ENCODE results near the gene MYL6B. TPM values are rescaled to one million over a fixed set of nuclear protein-coding genes. Genes with fewer than 3 reads are reported as not detected.

MYL6B gene
- total and polyA plus RNA-seq, 2 donors (not counting 3 experiments of a cell fraction or from before 2014, with no cell fraction given) = 135 to 185 TPM

GRCh38 chr12:56188778-56189098, 36.4 kb downstream of the MYL6B start:
- POLR2A ChIA-PET = interaction anchor here (0.9 to 3.1 kb wide), 5 partner anchors 26 to 71 kb away, joined by 4 to 18 read pairs (median 4); partner anchors contain the start of genes ESYT1, RNF41, RPL41 and ZC3H10
- intact Hi-C loops (cut with micrococcal nuclease) = loop anchor here (1.0 to 2.0 kb wide), 5 partner anchors 31 to 450 kb away; no protein-coding TSS in a partner anchor

More at GRCh38 chr12:56188778-56189098, 36.4 kb downstream of the MYL6B start:
- FAIRE-seq (peak; percentile 24), DNase-seq (ENCODE audit: low read depth, low spot score) (peak; percentile 18)
- dilution Hi-C loops (cut with MboI; ENCODE audit: extremely low pct_ligation_motif_present, low sequenced_read_pairs) = no loop called here
- Histone ChIP-seq H3K9me3 (replicated peaks; ENCODE audit: control insufficient read depth, insufficient read depth, low read length) (no peaks in the 10 kb centered on the region), H2AFZ (ENCODE audit: low read depth, low read length) (peak overlapping the region; percentile 39), H3K4me3 (replicated peaks in 1 of 3; ENCODE audit: insufficient read depth in 1 of 3, low read depth in 1 of 3, low read length in 3 of 3) (peak overlapping the region; percentile 70 to 95 (median 89)), H3K27ac (ENCODE audit: insufficient read depth, low read depth, low read length) (peak overlapping the region; percentile 15), H3K4me1 (ENCODE audit: control insufficient read depth, extremely low read depth, insufficient read depth, low read length) (peaks cover 20% of the 10 kb centered on the region), H3K4me2 (ENCODE audit: insufficient read depth, low read length) (peak overlapping the region; percentile 98), H4K20me1 (replicated peaks; ENCODE audit: control insufficient read depth, extremely low read depth, insufficient read depth, low read length) (no peaks in the 10 kb centered on the region), H3K27me3 (ENCODE audit: control insufficient read depth in 2 of 2, insufficient read depth in 2 of 2, low read length in 2 of 2) (no peaks in the 10 kb centered on the region), H3K9me1 (replicated peaks; ENCODE audit: control insufficient read depth, extremely low read depth, insufficient read depth, low read length) (no peaks in the 10 kb centered on the region), H3K79me2 (ENCODE audit: control insufficient read depth, insufficient read depth, low read length) (peaks cover 33% of the 10 kb centered on the region), H3K9ac (replicated peaks; ENCODE audit: extremely low read depth, insufficient read depth, low read length) (peak overlapping the region; percentile 77), H3K36me3 (ENCODE audit: control insufficient read depth in 2 of 2, extremely low read depth in 1 of 2, insufficient read depth in 2 of 2, low read length in 2 of 2) (peaks cover 8 to 9% of the 10 kb centered on the region in 2 experiments)
- no TSS peak for BruUV-seq (replicated peaks)
- CTCF ChIA-PET = interaction anchor here (0.9 to 4.4 kb wide), 26 partner anchors 10 to 459 kb away, joined by 3 to 236 read pairs (median 10); partner anchors contain the start of genes ANKRD52, CNPY2, COQ10A and ESYT1
- TF ChIP-seq EZH2 (IDR thresholded peaks at IDR 0.05; ENCODE audit: borderline replicate concordance, low read depth, low read length, severe bottlenecking) = no peak
- TF ChIP-seq GATA2 (IDR thresholded peaks at IDR 0.05; ENCODE audit: insufficient read depth, insufficient read length, low read depth, low read length) = no peak
- no peak for TF ChIP-seq MYC (IDR thresholded peaks at IDR 0.05; ENCODE audit: low read depth, low read length)
- TF ChIP-seq CTCF (IDR thresholded peaks at IDR 0.05; ENCODE audit: extremely low read depth in 1 of 2, insufficient read depth in 1 of 2, low read depth in 1 of 2, low read length in 2 of 2) = no peak
- TF ChIP-seq POLR2AphosphoS5 (IDR thresholded peaks at IDR 0.05; ENCODE audit: insufficient read depth, low read depth, low read length) = no peak
- peak; percentile 3 for TF ChIP-seq POLR2A (IDR thresholded peaks at IDR 0.05; ENCODE audit: low read depth, low read length)
- no peak for TF ChIP-seq MAX (IDR thresholded peaks at IDR 0.05; ENCODE audit: insufficient read depth, insufficient read length)
- TF ChIP-seq FOS (IDR thresholded peaks at IDR 0.05; ENCODE audit: borderline replicate concordance, insufficient read depth, low read length) = no peak
